Measurements from ENCODE around the gene PPDPF. TPM values are rescaled to one million over a fixed set of nuclear protein-coding genes. Genes with fewer than 3 reads are reported as not detected.

The PPDPF gene
- total and polyA plus RNA-seq, 2 donors (not counting 1 experiment from before 2014, with no cell fraction given) = 93.5 to 162 TPM

DNA sequence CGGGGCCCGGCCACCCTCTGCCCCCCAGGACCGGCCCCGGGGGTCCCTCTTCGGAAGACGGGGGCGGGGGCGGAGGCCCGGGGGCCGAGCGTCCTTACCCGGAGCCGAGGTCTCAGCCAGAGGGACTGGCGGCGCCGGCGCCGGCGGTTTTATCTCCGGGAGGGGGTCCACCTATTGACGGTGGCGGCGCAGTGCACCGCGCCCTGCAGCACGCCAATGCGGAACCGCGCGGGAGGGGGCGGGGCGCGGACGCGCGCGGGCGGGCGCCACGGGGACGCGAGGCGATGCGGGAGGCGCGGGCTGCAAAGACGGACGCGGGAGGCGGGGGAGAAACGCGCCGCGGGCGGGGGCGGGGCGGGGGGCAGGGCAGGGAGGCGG lies 21.6 kb upstream of the PPDPF start, which contains the start of gene EEF1A2:
EEF1A2 (minus strand) TSS at position 124 of the 378 bp plus-strand sequence. CDS start 1,320 bp downstream, outside the sequence.
- Histone ChIP-seq H3K27me3 (replicated peaks in 1 of 4; ENCODE audit: control extremely low read depth in 1 of 4, control insufficient read depth in 3 of 4, insufficient read depth in 4 of 4, low read length in 3 of 4) (peaks cover 0 to 53% (median 16%) of the 10 kb centered on the region in 4 experiments), H3K36me3 (replicated peaks in 1 of 2; ENCODE audit: control extremely low read depth in 1 of 2, control insufficient read depth in 1 of 2, extremely low read depth in 1 of 2, insufficient read depth in 2 of 2, low read length in 1 of 2) (no peaks in the 10 kb centered on the region), H3K9ac (ENCODE audit: low read length) (peak within 1 kb of the TSS; percentile 47), H3K4me3 (ENCODE audit: control extremely low read depth in 1 of 5, extremely low read depth in 1 of 5, insufficient read depth in 1 of 5, low read depth in 2 of 5, low read length in 4 of 5) (peak within 1 kb of the TSS in 4 of 5 experiments; percentile 29 to 55 (median 50)), H3K9me3 (ENCODE audit: control extremely low read depth in 1 of 3, control insufficient read depth in 2 of 3, insufficient read depth in 1 of 3, low read length in 2 of 3) (peaks cover 0 to 14% (median 0%) of the 10 kb centered on the region in 3 donors), H4K20me1 (ENCODE audit: control insufficient read depth, insufficient read depth, low read length, poor library complexity, severe bottlenecking) (no peaks in the 10 kb centered on the region), H3K4me2 (replicated peaks; ENCODE audit: low read depth, low read length, poor library complexity, severe bottlenecking) (peak within 1 kb of the TSS; percentile 84), H3K27ac (ENCODE audit: low read length in 2 of 2) (no peak within 1 kb of the TSS), H3K4me1 (ENCODE audit: control insufficient read depth in 2 of 2, insufficient read depth in 2 of 2, low read length in 2 of 2) (peaks cover 19 to 26% of the 10 kb centered on the region in 2 donors), H3K79me2 (ENCODE audit: control insufficient read depth, insufficient read depth, low read length) (no peaks in the 10 kb centered on the region), H2AFZ (ENCODE audit: insufficient read depth, low read depth, low read length, poor library complexity, severe bottlenecking) (peak within 1 kb of the TSS; percentile 49)
- intact Hi-C loops (cut with micrococcal nuclease) = loop anchor here (2.0 kb wide), 1 partner anchor 22 kb away; the partner anchor contains the start of gene PPDPF
- Mint-ChIP-seq H3K27ac (no peak within 1 kb of the TSS), H3K4me3 (peak within 1 kb of the TSS; percentile 59), H3K9me3 (ENCODE audit: insufficient read depth) (no peaks in the 10 kb centered on the region), H3K27me3 (peaks cover 14% of the 10 kb centered on the region), H3K4me1 (peaks cover 7% of the 10 kb centered on the region)
- TF ChIP-seq EZH2 (IDR thresholded peaks at IDR 0.05; ENCODE audit: borderline replicate concordance, insufficient read depth, low read depth, low read length, poor library complexity, severe bottlenecking) = no peak
- TF ChIP-seq, protein P1, sequence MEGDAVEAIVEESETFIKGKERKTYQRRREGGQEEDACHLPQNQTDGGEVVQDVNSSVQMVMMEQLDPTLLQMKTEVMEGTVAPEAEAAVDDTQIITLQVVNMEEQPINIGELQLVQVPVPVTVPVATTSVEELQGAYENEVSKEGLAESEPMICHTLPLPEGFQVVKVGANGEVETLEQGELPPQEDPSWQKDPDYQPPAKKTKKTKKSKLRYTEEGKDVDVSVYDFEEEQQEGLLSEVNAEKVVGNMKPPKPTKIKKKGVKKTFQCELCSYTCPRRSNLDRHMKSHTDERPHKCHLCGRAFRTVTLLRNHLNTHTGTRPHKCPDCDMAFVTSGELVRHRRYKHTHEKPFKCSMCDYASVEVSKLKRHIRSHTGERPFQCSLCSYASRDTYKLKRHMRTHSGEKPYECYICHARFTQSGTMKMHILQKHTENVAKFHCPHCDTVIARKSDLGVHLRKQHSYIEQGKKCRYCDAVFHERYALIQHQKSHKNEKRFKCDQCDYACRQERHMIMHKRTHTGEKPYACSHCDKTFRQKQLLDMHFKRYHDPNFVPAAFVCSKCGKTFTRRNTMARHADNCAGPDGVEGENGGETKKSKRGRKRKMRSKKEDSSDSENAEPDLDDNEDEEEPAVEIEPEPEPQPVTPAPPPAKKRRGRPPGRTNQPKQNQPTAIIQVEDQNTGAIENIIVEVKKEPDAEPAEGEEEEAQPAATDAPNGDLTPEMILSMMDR (IDR thresholded peaks at IDR 0.05) = no peak
- ATAC-seq (ENCODE audit: low read depth) = peak; percentile 76
- POLR2A ChIA-PET = no interaction called here
- DNase-seq = peak; percentile 83
- CTCF ChIA-PET = no interaction called here
- WGBS (ENCODE audit: insufficient coverage) = under 1% methylated on average over 56 of the region's 58 CpGs

DNA sequence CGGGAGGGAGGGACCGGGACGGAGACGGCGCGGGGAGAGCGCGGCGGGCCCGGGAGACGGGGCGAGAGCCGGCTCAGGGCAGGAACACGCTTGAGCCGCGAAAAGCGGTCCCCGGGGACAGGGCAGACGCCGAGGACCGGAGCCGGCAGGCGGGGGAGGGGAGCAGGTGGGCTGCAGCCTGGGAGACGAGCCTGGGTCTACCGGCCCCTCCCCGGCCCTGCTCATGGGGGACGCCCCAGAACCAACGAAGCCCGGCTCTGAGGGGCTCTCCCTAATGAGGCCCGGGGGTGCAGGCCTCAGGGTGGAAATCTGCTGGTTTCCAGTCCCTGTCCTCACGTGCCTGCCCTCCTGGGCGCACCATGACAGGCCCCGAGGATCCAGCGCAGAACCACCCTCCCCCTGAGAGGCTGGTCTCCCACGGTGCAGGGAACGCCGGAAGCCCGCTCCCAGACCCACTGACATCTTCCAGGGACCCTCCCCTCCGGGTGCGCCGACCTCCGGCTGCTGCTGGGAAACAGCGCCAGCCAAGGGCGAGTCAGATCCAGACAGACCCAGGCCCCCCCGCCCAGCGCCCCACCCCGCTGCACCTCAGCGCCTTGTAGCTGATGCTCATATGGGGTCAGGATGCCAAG lies 21.1 kb upstream of the PPDPF start:
- H3K27me3 Mint-ChIP-seq = peaks cover 18% of the 10 kb centered on the region
- no peak for TF ChIP-seq EZH2 (IDR thresholded peaks at IDR 0.05; ENCODE audit: borderline replicate concordance, insufficient read depth, low read depth, low read length, poor library complexity, severe bottlenecking)
- TF ChIP-seq, protein P1 (IDR thresholded peaks at IDR 0.05) = no peak
- Histone ChIP-seq H3K9me3 (ENCODE audit: control extremely low read depth in 1 of 3, control insufficient read depth in 2 of 3, insufficient read depth in 1 of 3, low read length in 2 of 3) (peaks cover 0 to 19% (median 0%) of the 10 kb centered on the region in 3 donors), H4K20me1 (ENCODE audit: control insufficient read depth, insufficient read depth, low read length, poor library complexity, severe bottlenecking) (no peaks in the 10 kb centered on the region), H3K36me3 (replicated peaks in 1 of 2; ENCODE audit: control extremely low read depth in 1 of 2, control insufficient read depth in 1 of 2, extremely low read depth in 1 of 2, insufficient read depth in 2 of 2, low read length in 1 of 2) (no peaks in the 10 kb centered on the region), H3K4me1 (ENCODE audit: control insufficient read depth in 2 of 2, insufficient read depth in 2 of 2, low read length in 2 of 2) (peaks cover 19 to 26% of the 10 kb centered on the region in 2 donors), H2AFZ (ENCODE audit: insufficient read depth, low read depth, low read length, poor library complexity, severe bottlenecking) (peak overlapping the region; percentile 46), H3K4me3 (ENCODE audit: control extremely low read depth in 1 of 5, extremely low read depth in 1 of 5, insufficient read depth in 1 of 5, low read depth in 2 of 5, low read length in 4 of 5) (peak overlapping the region in 4 of 5 experiments; percentile 29 to 55 (median 50)), H3K27me3 (replicated peaks in 1 of 4; ENCODE audit: control extremely low read depth in 1 of 4, control insufficient read depth in 3 of 4, insufficient read depth in 4 of 4, low read length in 3 of 4) (peaks cover 0 to 53% (median 16%) of the 10 kb centered on the region in 4 experiments), H3K9ac (ENCODE audit: low read length) (peak overlapping the region; percentile 47), H3K79me2 (ENCODE audit: control insufficient read depth, insufficient read depth, low read length) (no peaks in the 10 kb centered on the region), H3K4me2 (replicated peaks; ENCODE audit: low read depth, low read length, poor library complexity, severe bottlenecking) (peak overlapping the region; percentile 84), H3K27ac (ENCODE audit: low read length in 2 of 2) (no peak overlapping the region)
- H3K4me1 Mint-ChIP-seq = peaks cover 7% of the 10 kb centered on the region
- WGBS (ENCODE audit: insufficient coverage) = 16% methylated on average over 45 of the region's 48 CpGs
- ChIA-PET POLR2A (interaction anchor here (0.7 kb wide), 1 partner anchor 287 kb away, joined by 4 read pairs; no protein-coding TSS in a partner anchor), CTCF (no interaction called here)
- ATAC-seq (ENCODE audit: low read depth) (peak; percentile 18), DNase-seq (peak; percentile 54)
- no peak overlapping the region for H3K27ac Mint-ChIP-seq
- H3K4me3 Mint-ChIP-seq = peak overlapping the region; percentile 44
- no peaks in the 10 kb centered on the region for H3K9me3 Mint-ChIP-seq (ENCODE audit: insufficient read depth)
- intact Hi-C loops (cut with micrococcal nuclease) = loop anchor here (2.0 kb wide), 1 partner anchor 21 kb away; the partner anchor contains the start of gene PPDPF

Data from B cell (primary cell).